Measurements from ENCODE around the gene ZNF276. TPM values are rescaled to one million over a fixed set of nuclear protein-coding genes. Genes with fewer than 3 reads are reported as not detected.

The ZNF276 gene
- total RNA-seq, 1 donor from 2014 or later = 42.2 TPM

GRCh38 chr16:89759746-89760340, 38.5 kb downstream of the ZNF276 start:
- no peak for DNase-seq (ENCODE audit: low spot score in 2 of 2, unreplicated experiment in 2 of 2)
- H3K9me3 Mint-ChIP-seq = no peaks in the 10 kb centered on the region
- no peak for TF ChIP-seq CTCF (IDR thresholded peaks at IDR 0.05; ENCODE audit: unreplicated experiment)
- H3K4me3 Mint-ChIP-seq = no peak overlapping the region
- H3K27me3 Mint-ChIP-seq (ENCODE audit: low read depth) = no peaks in the 10 kb centered on the region
- H3K4me1 Mint-ChIP-seq = no peaks in the 10 kb centered on the region
- H3K27ac Mint-ChIP-seq = no peak overlapping the region
- peaks cover 5% of the 10 kb centered on the region for H3K36me3 Mint-ChIP-seq

DNA sequence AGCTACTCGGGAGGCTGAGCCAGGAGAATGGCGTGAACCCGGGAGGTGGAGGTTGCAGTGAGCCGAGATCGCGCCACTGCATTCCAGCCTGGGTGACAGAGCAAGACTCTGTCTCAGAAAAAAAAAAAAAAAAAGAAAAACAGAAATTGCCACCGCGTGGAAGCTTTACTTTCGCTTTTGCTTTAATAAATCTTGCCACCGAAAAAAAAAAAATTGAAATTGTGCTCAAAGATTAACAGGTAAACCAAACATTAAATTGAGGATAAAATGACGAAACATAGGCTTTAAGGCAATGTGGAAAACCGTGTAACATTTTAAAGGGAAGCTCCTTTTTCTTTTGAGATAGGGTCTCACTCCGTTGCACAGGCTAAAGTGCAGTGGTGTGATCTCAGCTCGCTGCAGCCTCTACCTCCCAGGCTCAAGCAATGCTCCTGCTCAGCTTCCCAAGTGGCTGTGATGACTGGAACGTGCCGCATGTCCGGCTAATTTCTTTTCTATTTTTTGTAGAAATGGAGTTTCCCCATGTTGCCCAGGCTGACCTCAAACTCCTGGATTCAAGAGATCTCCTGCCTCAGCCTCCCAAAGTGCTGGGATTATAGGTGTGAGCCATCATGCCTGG, 40.1 kb downstream of the ZNF276 start:
- no peak for TF ChIP-seq CTCF (IDR thresholded peaks at IDR 0.05; ENCODE audit: unreplicated experiment)
- Mint-ChIP-seq H3K36me3 (peaks cover 3% of the 10 kb centered on the region), H3K4me3 (no peak overlapping the region), H3K27me3 (ENCODE audit: low read depth) (no peaks in the 10 kb centered on the region), H3K27ac (no peak overlapping the region), H3K9me3 (no peaks in the 10 kb centered on the region), H3K4me1 (no peaks in the 10 kb centered on the region)
- DNase-seq (ENCODE audit: low spot score in 2 of 2, unreplicated experiment in 2 of 2) = no peak

- no peak overlapping the region for H3K27ac Mint-ChIP-seq
- no peaks in the 10 kb centered on the region for H3K27me3 Mint-ChIP-seq (ENCODE audit: low read depth)
- no peak overlapping the region for H3K4me3 Mint-ChIP-seq
- TF ChIP-seq CTCF (IDR thresholded peaks at IDR 0.05; ENCODE audit: unreplicated experiment) = no peak
- no peaks in the 10 kb centered on the region for H3K4me1 Mint-ChIP-seq
- H3K36me3 Mint-ChIP-seq = peaks cover 16% of the 10 kb centered on the region
- H3K9me3 Mint-ChIP-seq = no peaks in the 10 kb centered on the region
- no peak for DNase-seq (ENCODE audit: low spot score in 2 of 2, unreplicated experiment in 2 of 2)
Measured at GRCh38 chr16:89764711-89765201, 43.4 kb downstream of the ZNF276 start.

DNA sequence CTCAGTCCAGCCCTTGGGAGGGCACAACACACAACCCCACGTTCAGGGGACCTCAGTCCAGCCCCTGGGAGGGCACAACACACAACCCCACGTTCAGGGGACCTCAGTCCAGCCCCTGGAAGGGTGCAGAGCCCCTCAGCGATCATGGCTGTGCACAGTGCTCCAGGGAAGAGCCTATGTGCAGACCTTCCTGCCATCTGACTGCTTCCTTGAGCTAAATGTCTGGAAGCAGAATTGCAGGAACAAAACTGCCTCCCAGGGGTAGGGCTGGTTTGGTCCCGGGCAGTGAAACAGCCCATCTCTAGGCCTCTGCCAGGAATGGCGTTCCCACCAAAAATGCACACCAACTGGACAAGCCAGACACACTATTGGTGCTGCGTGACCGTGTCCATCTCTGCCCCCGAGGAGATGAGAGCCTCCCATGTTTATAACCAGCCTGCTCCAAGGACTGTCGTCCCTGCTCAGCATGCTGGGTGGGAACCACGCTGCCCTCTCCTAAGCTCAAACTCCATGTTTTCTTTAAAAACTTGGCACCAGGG, 44.0 kb downstream of the ZNF276 start:
- Mint-ChIP-seq H3K36me3 (peaks cover 16% of the 10 kb centered on the region), H3K27me3 (ENCODE audit: low read depth) (no peaks in the 10 kb centered on the region), H3K4me3 (no peak overlapping the region), H3K9me3 (no peaks in the 10 kb centered on the region), H3K4me1 (no peaks in the 10 kb centered on the region), H3K27ac (no peak overlapping the region)
- no peak for TF ChIP-seq CTCF (IDR thresholded peaks at IDR 0.05; ENCODE audit: unreplicated experiment)
- DNase-seq (ENCODE audit: low spot score in 2 of 2, unreplicated experiment in 2 of 2) = no peak

- DNase-seq (ENCODE audit: low spot score in 2 of 2, unreplicated experiment in 2 of 2) = no peak
- Mint-ChIP-seq H3K4me3 (no peak overlapping the region), H3K4me1 (no peaks in the 10 kb centered on the region), H3K9me3 (no peaks in the 10 kb centered on the region), H3K27ac (no peak overlapping the region), H3K27me3 (ENCODE audit: low read depth) (no peaks in the 10 kb centered on the region), H3K36me3 (peaks cover 34% of the 10 kb centered on the region)
- TF ChIP-seq CTCF (IDR thresholded peaks at IDR 0.05; ENCODE audit: unreplicated experiment) = no peak
Measured at GRCh38 chr16:89770367-89770766, 49.0 kb downstream of the ZNF276 start.

All from mesothelial cell of epicardium (in vitro differentiated cells).